IMR-90 (cell line): Measurements from ENCODE around the gene KCNQ5.

ENCODE experiments used
- CTCF ChIP-seq: conservative IDR thresholded peaks from 2 replicates; pipeline ENCODE4 v1.5.1; 2012; ENCODE audit warnings: mild to moderate bottlenecking, low read depth, low read length, improper control_type of control experiment
- MAFK ChIP-seq: IDR thresholded peaks from 2 replicates; pipeline ENCODE4 v1.6.1; 2012; ENCODE audit warnings: low read depth, low read length, improper control_type of control experiment
- MAZ ChIP-seq: IDR thresholded peaks from 2 replicates; pipeline ENCODE4 v1.6.1; 2012; ENCODE audit warnings: low read depth, mild to moderate bottlenecking, low read length, improper control_type of control experiment, moderate library complexity, borderline replicate concordance
- MXI1 ChIP-seq: IDR thresholded peaks from 2 replicates; pipeline ENCODE4 v1.6.1; 2012; ENCODE audit warnings: low read depth, mild to moderate bottlenecking, low read length, moderate library complexity, borderline replicate concordance
- NFE2L2 ChIP-seq: fragments of 150-350 bp; IDR thresholded peaks from 2 replicates; pipeline ENCODE4 v1.6.1; 2016; ENCODE audit warnings: low read depth, mild to moderate bottlenecking, low read length
- POLR2A ChIP-seq: IDR thresholded peaks from 2 replicates; pipeline ENCODE4 v1.6.1; 2012; ENCODE audit warnings: mild to moderate bottlenecking, low read depth, low read length
- RAD21 ChIP-seq: IDR thresholded peaks from 2 replicates; pipeline ENCODE4 v1.6.1; 2012; ENCODE audit warnings: low read length, improper control_type of control experiment
- RCOR1 ChIP-seq: IDR thresholded peaks from 2 replicates; pipeline ENCODE4 v1.6.1; 2012; ENCODE audit warnings: mild to moderate bottlenecking, low read length, improper control_type of control experiment; ENCODE audit not compliant: insufficient replicate concordance
- TF ChIP-seq, protein P1 (sequence below): fragments of 150-350 bp; IDR thresholded peaks from 2 replicates; pipeline ENCODE4 v1.6.1; 2017; ENCODE audit warnings: mild to moderate bottlenecking, antibody characterized with exemption, low read length, low read depth

DNA sequence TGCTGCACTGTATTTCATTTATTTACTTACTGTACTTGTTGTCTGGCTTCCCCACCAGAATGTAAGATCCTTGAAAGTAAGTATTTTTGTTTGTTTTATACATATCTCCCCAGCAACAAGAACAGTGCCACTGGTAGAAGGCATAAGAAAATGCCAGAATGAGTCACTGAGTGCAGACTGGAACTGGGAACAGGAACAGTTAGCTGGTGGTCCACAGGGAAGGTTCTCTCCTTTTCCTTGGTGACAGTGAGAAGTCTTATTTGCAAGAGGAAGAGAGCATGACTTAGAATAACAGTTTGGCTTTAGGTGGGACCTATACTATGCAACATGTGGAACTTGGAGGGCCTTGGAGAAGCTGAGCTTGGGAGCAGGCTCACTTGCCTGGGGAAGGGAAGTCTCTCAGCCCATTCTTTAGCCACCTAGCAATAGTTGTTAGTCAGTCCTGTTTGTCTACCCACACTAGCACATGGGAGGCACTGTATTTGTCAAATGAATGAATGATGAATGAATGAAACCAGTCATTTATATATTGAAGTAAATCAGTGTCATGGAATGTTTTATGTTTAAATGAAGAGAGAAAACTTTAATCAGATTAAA is 203.5 kb downstream of the KCNQ5 start:
- TF ChIP-seq MXI1 (no peak), CTCF (no peak), MAFK (no peak), POLR2A (no peak), RAD21 (no peak), RCOR1 (no peak), MAZ (no peak), NFE2L2 (no peak)
- TF ChIP-seq, protein P1, sequence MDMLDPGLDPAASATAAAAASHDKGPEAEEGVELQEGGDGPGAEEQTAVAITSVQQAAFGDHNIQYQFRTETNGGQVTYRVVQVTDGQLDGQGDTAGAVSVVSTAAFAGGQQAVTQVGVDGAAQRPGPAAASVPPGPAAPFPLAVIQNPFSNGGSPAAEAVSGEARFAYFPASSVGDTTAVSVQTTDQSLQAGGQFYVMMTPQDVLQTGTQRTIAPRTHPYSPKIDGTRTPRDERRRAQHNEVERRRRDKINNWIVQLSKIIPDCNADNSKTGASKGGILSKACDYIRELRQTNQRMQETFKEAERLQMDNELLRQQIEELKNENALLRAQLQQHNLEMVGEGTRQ: no peak
